Stimulated activated CD8-positive, alpha-beta memory T cell treated with anti-CD3 and anti-CD28 coated beads, Interleukin-12 subunit alpha, Interleukin-12 subunit beta, amount 100 ng/mL, for 24 hours (primary cell): ENCODE data around the gene MARF1.
"Not testable (repeated sequence)": the region's sequence is repeated elsewhere in the genome, so short reads cannot be mapped to it uniquely, and the experiment has no call there.

Experiments used
- DNase-seq: peaks from one replicate; pipeline ENCODE4 v3.0.0-alpha.2; 2020; ENCODE audit errors: extremely low read depth

MARF1 gene

DNA sequence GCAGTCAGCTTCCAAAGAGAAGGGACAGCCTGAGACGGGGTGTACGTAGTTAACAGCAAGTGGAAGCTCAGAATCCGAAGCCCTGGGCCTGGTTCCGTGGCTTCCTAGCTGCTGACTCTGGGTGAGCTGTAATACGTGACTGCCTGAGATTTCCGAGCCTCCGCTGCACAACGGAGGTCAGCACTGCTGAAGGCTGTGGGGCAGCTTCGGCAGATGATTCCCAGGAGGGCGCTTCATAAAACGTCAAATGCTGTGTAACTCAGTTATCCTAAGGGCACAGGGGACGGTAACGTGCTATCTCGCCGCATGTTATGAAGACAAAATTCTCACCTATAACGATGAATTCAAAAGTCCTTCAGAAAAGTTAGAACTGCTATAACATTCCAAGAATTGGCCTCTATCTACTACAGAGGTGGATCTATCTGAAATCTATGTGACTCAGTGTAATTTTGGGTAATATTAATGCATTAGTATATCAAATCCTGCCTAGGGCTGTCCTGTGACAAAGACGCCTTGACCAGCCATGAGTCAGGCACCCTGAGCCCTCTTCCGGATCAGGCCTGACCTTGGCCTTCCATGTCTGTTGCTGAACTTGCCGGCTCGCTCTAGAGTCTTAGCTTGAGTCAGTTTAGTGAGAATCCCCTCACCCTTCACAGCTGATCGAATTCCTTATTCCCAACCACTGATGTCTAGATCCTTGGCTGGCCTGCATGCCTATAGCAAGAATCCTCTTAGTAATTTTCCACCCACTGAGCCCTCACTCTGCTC, 43.5 kb downstream of the MARF1 start:
- no peak for DNase-seq

DNA sequence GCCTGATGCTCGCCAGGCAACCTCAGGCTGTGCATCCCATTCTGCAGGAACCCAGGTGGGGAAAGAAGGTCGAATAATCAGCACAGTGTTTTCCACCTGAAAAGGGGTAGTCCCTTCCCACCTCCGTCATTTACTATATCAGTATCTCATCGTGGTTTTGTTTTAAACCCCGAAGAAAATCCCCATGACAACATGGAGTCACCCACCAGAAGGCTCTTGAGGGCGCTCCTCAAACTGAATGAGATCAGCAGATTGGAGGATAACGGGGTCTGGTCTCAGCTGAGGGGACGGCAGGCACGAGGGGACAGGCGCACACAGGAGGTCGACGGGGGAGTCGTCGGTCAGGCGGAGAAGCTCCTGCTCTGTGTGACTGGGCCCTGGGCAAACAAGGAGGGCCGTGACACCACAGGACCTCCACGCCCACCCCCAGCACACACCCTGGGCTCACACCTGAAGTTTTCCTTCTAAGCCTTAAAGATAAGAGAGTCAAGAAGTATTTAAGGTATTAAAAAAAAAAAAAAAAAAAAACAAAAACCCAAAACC, 44.2 kb downstream of the MARF1 start:
- no peak for DNase-seq

GRCh38 chr16:15597822-15598647, 44.9 kb downstream of the MARF1 start:
- no peak for DNase-seq

- no peak for DNase-seq
Measured at GRCh38 chr16:15597135-15597534, 45.8 kb downstream of the MARF1 start.

DNA sequence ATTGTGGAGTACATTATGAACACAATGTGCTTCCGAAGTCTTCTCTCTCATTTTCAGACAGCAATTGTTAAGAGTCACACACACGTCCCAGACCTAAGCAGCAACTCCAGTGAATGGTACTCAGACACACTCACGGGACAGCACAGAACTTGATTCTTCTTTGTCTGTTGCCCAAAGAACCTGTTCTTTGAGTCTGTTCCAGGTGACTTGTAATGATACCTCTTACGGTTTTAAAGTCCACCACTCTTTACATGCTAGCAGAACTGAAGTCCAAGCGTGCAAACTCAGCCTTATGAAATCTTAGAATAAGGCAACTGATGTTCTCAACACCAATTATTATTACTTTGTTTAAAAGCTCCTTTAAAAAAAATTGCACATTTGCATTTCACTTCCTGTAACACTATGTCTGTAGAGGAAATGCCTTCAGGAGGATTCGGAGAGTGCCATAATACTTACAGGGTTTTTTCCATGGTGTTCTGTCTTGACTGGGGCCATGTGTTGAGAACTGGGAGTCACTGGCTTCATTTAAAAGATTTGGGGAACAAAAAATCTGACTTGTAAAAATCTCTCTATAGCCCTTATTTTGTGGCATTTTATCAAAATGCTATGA, 48.1 kb downstream of the MARF1 start:
- no peak for DNase-seq

DNA sequence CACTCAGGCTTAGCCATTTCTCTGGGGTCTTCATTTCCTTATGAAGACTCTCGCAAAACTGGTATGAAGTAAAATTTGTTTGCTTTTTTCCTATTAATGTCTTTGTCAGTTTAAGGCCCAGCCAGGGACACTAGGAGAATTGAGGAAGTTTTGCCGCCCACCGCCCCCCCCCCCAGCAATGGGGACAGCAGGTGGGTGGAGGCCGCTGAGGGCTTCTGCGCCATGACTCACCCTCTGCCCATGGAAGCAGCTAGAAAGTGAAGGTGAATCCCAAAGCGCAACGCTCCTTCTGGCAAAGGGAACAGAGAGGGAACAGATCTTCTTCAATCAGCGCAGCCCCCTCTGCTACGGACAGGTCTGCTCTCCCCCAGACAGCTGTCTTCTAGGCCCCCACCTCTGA, 49.7 kb downstream of the MARF1 start:
- no peak for DNase-seq

DNA sequence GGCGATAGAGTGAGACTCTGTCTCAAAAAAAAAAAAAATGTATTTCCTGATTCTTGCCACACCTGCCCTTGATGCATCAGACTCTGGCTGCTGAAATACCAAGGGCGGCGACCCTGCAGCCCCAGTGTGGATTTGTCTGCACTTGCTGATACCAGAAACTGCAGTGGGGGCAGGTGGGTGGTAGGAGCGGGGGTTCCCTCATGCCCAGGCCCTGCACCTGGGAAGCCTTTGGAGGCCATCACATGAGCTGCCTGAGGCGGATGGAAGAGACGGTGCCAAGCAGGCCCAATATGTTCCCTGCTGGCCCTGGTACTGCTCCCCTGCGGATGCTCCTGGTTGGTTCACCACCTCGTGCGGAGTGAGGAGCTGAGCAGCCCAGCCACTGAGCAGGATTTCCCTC, 50.6 kb downstream of the MARF1 start:
- no peak for DNase-seq

GRCh38 chr16:15587152-15587825, 55.7 kb downstream of the MARF1 start:
- no peak for DNase-seq

- no peak for DNase-seq
Measured at GRCh38 chr16:15586716-15587115, 56.2 kb downstream of the MARF1 start.

DNA sequence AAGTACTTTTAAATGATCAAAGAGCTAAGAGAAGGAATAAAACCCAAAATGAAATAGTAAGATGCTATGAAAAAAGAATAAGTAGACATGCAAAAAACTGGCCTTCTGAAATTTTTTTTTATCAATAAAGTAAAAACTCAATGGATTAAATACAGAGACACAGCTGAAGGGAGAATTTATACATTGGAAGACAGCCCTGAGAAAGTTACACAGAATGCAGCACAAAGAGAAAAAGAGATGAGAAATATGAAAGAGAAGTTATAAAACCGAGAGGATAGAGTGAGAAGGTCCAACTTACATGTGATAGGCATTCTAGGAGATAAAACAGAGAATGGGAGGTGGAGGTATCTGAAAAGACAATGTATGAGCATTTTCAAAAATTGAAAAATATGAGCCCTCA, 57.0 kb downstream of the MARF1 start:
- DNase-seq = no peak

DNA sequence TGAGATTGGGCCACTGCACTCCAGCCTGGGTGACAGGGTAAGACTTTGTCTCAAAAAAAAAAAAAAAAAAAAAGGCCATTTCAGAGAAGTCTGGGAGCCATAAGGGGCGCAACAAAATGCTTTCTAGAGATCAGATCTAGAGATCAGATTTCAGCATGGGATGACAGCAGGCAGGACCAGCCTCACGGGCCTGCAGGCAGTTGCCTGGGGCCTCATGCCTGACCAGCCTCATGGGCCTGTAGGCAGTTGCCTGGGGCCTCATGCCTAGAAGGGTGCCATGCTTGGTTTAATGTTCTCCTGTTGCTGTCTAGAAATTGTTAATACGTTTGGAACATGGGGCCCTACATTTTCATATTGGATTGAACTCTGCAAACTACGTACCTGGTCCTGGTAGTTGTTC, 59.4 kb downstream of the MARF1 start:
- no peak for DNase-seq

- no peak for DNase-seq
Measured at GRCh38 chr16:15581127-15581815, 61.7 kb downstream of the MARF1 start.

GRCh38 chr16:15578824-15579223, 64.1 kb downstream of the MARF1 start:
- DNase-seq = no peak

GRCh38 chr16:15576960-15577958, 65.7 kb downstream of the MARF1 start:
- no peak for DNase-seq

DNA sequence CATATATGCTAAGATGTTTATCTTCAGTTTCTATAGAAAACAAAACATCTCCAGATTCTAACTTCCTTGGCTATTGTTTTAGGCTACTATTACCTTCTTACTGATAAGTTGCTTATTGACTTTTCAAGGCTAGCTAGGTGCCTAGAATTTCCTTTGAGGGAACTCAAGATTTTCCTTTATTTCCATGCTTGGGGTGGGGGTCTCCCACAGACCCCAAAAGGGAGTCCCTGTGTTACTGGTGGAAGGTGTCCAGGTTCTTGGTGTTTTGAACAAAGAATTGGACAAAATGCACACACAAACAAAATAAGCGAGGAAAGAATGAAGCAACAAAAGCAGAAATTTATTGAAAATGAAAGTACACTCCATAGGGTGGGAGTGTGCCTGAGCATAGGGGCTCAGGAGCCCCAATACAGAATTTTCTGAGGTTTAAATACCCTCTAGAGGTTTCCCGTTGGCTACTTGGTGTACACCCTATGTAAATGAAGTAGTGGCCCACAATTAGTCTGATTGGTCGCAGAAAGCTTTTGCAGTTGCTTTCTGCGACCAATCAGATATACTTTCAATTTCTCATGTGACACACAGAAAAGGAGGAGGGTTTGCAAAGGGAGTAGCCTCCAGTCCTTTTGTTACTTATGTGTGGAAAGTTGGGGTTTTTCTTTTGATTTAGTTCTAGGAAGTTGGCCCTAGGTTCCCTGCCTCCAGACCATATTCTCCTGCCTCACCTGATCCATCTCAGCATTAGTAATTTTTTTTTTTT, 67.5 kb downstream of the MARF1 start:
- DNase-seq = no peak

- DNase-seq = no peak
Measured at GRCh38 chr16:15574614-15574948, 68.4 kb downstream of the MARF1 start.

GRCh38 chr16:15573896-15574613, 68.9 kb downstream of the MARF1 start:
- not testable (repeated sequence) for DNase-seq

- no peak for DNase-seq
Measured at GRCh38 chr16:15573274-15573895, 69.6 kb downstream of the MARF1 start.
